Spleen (tissue), 11 donors: ENCODE results near the gene REEP3. TPM values are rescaled to one million over a fixed set of nuclear protein-coding genes. Genes with fewer than 3 reads are reported as not detected.
A peak's percentile ranks its signal among the peaks of the same experiment; 100 is the strongest.

Source experiments
- DNase-seq: peaks from one replicate; pipeline ENCODE4 v3.0.0-alpha.2; 2020
- H3K27ac ChIP-seq, 8 donors: fragments of 200-600 bp; sonication (generic) in 7 of 8; 1 replicate in 4 of 8; 2 replicates in 4 of 8; pipeline versions ENCODE4 v1.5.0 to v1.8.0; 2016 to 2021; ENCODE audit warnings: inconsistent platforms in 4 of 8, mild to moderate bottlenecking in 4 of 8, moderate library complexity in 1 of 8
- H3K27me3 ChIP-seq, 7 donors: fragments of 200-600 bp; sonication (generic) in 6 of 7; replicated peaks in 1 of 7; 1 replicate in 4 of 7; 2 replicates in 3 of 7; pipeline versions ENCODE4 v1.5.0 to v1.8.0; 2016 to 2021; ENCODE audit warnings: inconsistent platforms in 3 of 7, mild to moderate bottlenecking in 1 of 7
- H3K36me3 ChIP-seq, 6 donors: fragments of 200-600 bp; sonication (generic) in 5 of 6; 1 replicate in 4 of 6; 2 replicates in 2 of 6; pipeline versions ENCODE4 v1.5.0 to v1.8.0; 2016 to 2021; ENCODE audit warnings: inconsistent platforms in 2 of 6
- H3K4me1 ChIP-seq, 6 donors: fragments of 200-600 bp; sonication (generic) in 5 of 6; 1 replicate in 3 of 6; 2 replicates in 3 of 6; pipeline versions ENCODE4 v1.5.0 to v1.8.0; 2016 to 2021; ENCODE audit warnings: inconsistent platforms in 3 of 6
- H3K4me3 ChIP-seq, 8 donors: fragments of 200-600 bp; sonication (generic) in 7 of 8; 1 replicate in 4 of 8; 2 replicates in 4 of 8; pipeline versions ENCODE4 v1.5.0 to v1.8.0; 2016 to 2021; ENCODE audit warnings: inconsistent platforms in 4 of 8, mild to moderate bottlenecking in 4 of 8, moderate library complexity in 2 of 8
- H3K9me3 ChIP-seq, 8 donors: fragments of 200-600 bp; sonication (generic) in 7 of 8; 1 replicate in 4 of 8; 2 replicates in 4 of 8; pipeline versions ENCODE4 v1.5.0 to v1.8.0; 2016 to 2021; ENCODE audit warnings: inconsistent platforms in 4 of 8
- CTCF ChIP-seq, 11 experiments: fragments of 200-600 bp in 7 of 11; fragments of 450-650 bp in 4 of 11; sonication (generic) in 4 of 11; IDR thresholded peaks in 8 of 11; conservative IDR thresholded peaks in 3 of 11; 1 replicate in 7 of 11; 2 replicates in 4 of 11; pipeline versions ENCODE4 v1.4.0 to v1.8.0; 2016 to 2021; ENCODE audit warnings: antibody characterized with exemption in 11 of 11, inconsistent platforms in 4 of 11, mild to moderate bottlenecking in 1 of 11
- POLR2A ChIP-seq, 3 donors: fragments of 450-650 bp; IDR thresholded peaks; one replicate each; pipeline ENCODE4 v1.5.1; 2017; ENCODE audit warnings: antibody characterized with exemption in 3 of 3, mild to moderate bottlenecking in 1 of 3
- POLR2AphosphoS5 ChIP-seq, 3 donors: sonication (generic); formaldehyde crosslinking; IDR thresholded peaks; one replicate each; pipeline ENCODE4 v1.5.1; 2017; ENCODE audit warnings: antibody characterized with exemption in 3 of 3
- WGBS, 5 donors: extraction: QIAGEN DNeasy Blood & Tissue Kit in 3 of 5; methylation state at CpG; one replicate each; pipeline versions ENCODE4 v1.1.5 to v1.1.7; 2013 to 2018; 5-methylcytosine and 5-hydroxymethylcytosine counted together
- intact Hi-C: fragments of 100-400 bp; cut with DNase I; formaldehyde crosslinking; loops from one replicate; pipeline ENCODE4 v1.15.0; 2023; ENCODE audit warnings: low total_unique reads
- polyA plus RNA-seq, 3 donors: library from polyadenylated mRNA; stranded (reverse); fragments of 200-250 nt; gene quantifications; one replicate each; pipeline ENCODE4 v1.2.1, GENCODE V29; 2013
- total RNA-seq, 7 donors: library from RNA; depleted of rRNA in 3 of 7; stranded (reverse); fragments of >200 nt in 3 of 7; fragmentation: NEBNext Ultra II Directional in 4 of 7; extraction: Animal tissue kit (Norgen Biotek cat#: 25700) in 4 of 7; gene quantifications; one replicate each; pipeline versions ENCODE4 v1.1.0 to v1.2.1, GENCODE V29; 2016 to 2021
- donor health status: healthy with polysubstance abuse.
- donor health status: DM: no; HTN: no; CAD: no; lungs with moderate emphysema.
- donor health status: DM: no; HTN: no; CAD: no.
- donor health status: Bipolar disorder and iron deficiency.
- donor health status: healthy.
- donor health status: DM: no; HTN: no; CAD: no.
- donor health status: DM: yes; HTN: yes; CAD: no.

REEP3 gene
- total and polyA plus RNA-seq, 10 donors = 4.0 to 46.5 (median 22.1) TPM

DNA sequence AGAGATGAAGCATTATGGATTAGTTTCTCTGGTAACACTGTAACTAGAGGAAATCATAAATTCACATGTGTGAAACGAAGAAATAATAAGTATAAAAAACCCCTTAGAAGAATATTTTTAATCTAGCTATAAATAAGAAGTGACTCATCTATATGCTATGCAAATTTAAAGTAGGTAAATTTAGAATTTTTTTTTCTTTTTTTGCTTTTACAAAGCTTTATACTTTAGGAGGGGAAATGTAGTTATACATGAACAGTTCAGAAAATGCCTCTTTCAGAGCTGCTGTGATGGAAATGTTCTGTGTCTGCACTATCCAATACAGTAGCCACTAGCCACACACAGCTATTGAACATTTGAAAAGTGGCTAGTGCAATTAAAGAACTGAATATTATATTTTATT lies 87.3 kb downstream of the REEP3 start:
- Histone ChIP-seq H3K4me3 (no peak overlapping the region), H3K4me1 (peaks cover 0 to 8% (median 3%) of the 10 kb centered on the region in 6 donors)

GRCh38 chr10:63611078-63611477 lies 89.9 kb downstream of the REEP3 start:
- H3K4me1 ChIP-seq = no peaks in the 10 kb centered on the region
- H3K27me3 ChIP-seq = no peaks in the 10 kb centered on the region
- H3K4me3 ChIP-seq = no peak overlapping the region
- 60 to 82% (median 75%) methylated on average over 2 of the region's 2 CpGs for WGBS, 5 donors
- no peak for TF ChIP-seq CTCF (IDR thresholded peaks at IDR 0.05 in 8 of 11, conservative IDR thresholded peaks at IDR 0.05 in 3 of 11)
- TF ChIP-seq POLR2AphosphoS5 (IDR thresholded peaks at IDR 0.05) = no peak
- no peak for TF ChIP-seq POLR2A (IDR thresholded peaks at IDR 0.05)
- intact Hi-C loops = no loop called here
- no peaks in the 10 kb centered on the region for H3K9me3 ChIP-seq
- H3K27ac ChIP-seq = no peak overlapping the region
- H3K36me3 ChIP-seq = peaks cover 0 to 22% (median 3%) of the 10 kb centered on the region in 6 donors
- no peak for DNase-seq

More for the DNA sequence above, 87.3 kb downstream of the REEP3 start:
- TF ChIP-seq CTCF (IDR thresholded peaks at IDR 0.05 in 8 of 11, conservative IDR thresholded peaks at IDR 0.05 in 3 of 11) (no peak), POLR2AphosphoS5 (IDR thresholded peaks at IDR 0.05) (no peak), POLR2A (IDR thresholded peaks at IDR 0.05) (no peak)
- Histone ChIP-seq H3K27ac (no peak overlapping the region), H3K36me3 (peaks cover 0 to 14% (median 0%) of the 10 kb centered on the region in 6 donors), H3K9me3 (no peaks in the 10 kb centered on the region), H3K27me3 (no peaks in the 10 kb centered on the region)
- WGBS, 5 donors = 63 to 78% (median 71%) methylated on average over 1 of the region's 1 CpG
- no peak for DNase-seq
- intact Hi-C loops = no loop called here

GRCh38 chr10:63614371-63614891 lies 93.2 kb downstream of the REEP3 start:
- H3K27me3 ChIP-seq = no peaks in the 10 kb centered on the region
- H3K36me3 ChIP-seq = peaks cover 0 to 35% (median 3%) of the 10 kb centered on the region in 6 donors
- H3K9me3 ChIP-seq = no peaks in the 10 kb centered on the region
- H3K27ac ChIP-seq = peak overlapping the region in 2 of 8 donors; percentile 15 to 18
- TF ChIP-seq POLR2AphosphoS5 (IDR thresholded peaks at IDR 0.05) (no peak), CTCF (IDR thresholded peaks at IDR 0.05 in 8 of 11, conservative IDR thresholded peaks at IDR 0.05 in 3 of 11) (no peak), POLR2A (IDR thresholded peaks at IDR 0.05) (no peak)
- no peak overlapping the region for H3K4me3 ChIP-seq
- intact Hi-C loops = no loop called here
- H3K4me1 ChIP-seq = no peaks in the 10 kb centered on the region
- 65 to 88% (median 88%) methylated on average over 2 of the region's 2 CpGs for WGBS, 5 donors
- DNase-seq = no peak

- 79 to 89% (median 82%) methylated on average over 3 of the region's 3 CpGs for WGBS, 5 donors
- Histone ChIP-seq H3K9me3 (no peaks in the 10 kb centered on the region), H3K27me3 (no peaks in the 10 kb centered on the region), H3K27ac (no peak overlapping the region), H3K36me3 (peaks cover 0 to 53% (median 5%) of the 10 kb centered on the region in 6 donors), H3K4me3 (no peak overlapping the region), H3K4me1 (no peaks in the 10 kb centered on the region)
- intact Hi-C loops = no loop called here
- no peak for TF ChIP-seq POLR2A (IDR thresholded peaks at IDR 0.05)
- TF ChIP-seq CTCF (IDR thresholded peaks at IDR 0.05 in 8 of 11, conservative IDR thresholded peaks at IDR 0.05 in 3 of 11) = no peak
- TF ChIP-seq POLR2AphosphoS5 (IDR thresholded peaks at IDR 0.05) = no peak
- no peak for DNase-seq
These were observed 97.4 kb downstream of the REEP3 start for GRCh38 chr10:63618552-63618951.
